Transverse colon (tissue), 3 donors: ENCODE measurements around the gene NHS.

Experiments
- EP300 ChIP-seq: sonication (generic); formaldehyde crosslinking; IDR thresholded peaks from one replicate; pipeline ENCODE4 v1.6.1; 2017; ENCODE audit warnings: antibody characterized with exemption, low read depth
- POLR2A ChIP-seq: fragments of 450-650 bp; IDR thresholded peaks from one replicate; pipeline ENCODE4 v1.6.1; 2016; ENCODE audit warnings: antibody characterized with exemption, mild to moderate bottlenecking, moderate library complexity
- TF ChIP-seq, protein P1 (sequence below), 5 experiments: fragments of 200-600 bp in 3 of 5; fragments of 450-650 bp in 2 of 5; sonication (generic) in 3 of 5; IDR thresholded peaks; 1 replicate in 2 of 5; 2 replicates in 3 of 5; pipeline ENCODE4 v1.5.1; 2016 to 2017; ENCODE audit warnings: antibody characterized with exemption in 5 of 5, inconsistent platforms in 3 of 5, mild to moderate bottlenecking in 2 of 5, moderate library complexity in 1 of 5

DNA sequence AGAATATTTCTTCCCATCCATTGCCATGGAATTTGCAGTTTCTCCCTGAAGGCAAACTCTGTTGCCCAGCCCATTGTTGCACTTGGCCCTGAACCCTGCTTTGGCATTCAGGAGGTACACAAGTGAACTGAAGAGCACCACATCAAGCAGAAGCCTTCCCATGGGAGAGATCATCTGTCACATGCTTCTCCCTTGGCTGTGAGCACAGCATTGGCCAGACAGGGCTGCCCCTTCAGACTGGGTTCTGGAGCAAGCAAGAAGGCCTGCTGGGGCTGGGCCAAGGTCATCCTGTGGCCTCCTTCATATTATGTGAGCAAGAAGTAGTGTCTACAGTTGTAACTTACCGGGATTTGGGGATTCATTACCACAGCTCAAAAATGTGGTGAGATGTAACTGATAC, 385.0 kb downstream of the NHS start:
- TF ChIP-seq POLR2A (no peak), EP300 (no peak)
- TF ChIP-seq, protein P1, sequence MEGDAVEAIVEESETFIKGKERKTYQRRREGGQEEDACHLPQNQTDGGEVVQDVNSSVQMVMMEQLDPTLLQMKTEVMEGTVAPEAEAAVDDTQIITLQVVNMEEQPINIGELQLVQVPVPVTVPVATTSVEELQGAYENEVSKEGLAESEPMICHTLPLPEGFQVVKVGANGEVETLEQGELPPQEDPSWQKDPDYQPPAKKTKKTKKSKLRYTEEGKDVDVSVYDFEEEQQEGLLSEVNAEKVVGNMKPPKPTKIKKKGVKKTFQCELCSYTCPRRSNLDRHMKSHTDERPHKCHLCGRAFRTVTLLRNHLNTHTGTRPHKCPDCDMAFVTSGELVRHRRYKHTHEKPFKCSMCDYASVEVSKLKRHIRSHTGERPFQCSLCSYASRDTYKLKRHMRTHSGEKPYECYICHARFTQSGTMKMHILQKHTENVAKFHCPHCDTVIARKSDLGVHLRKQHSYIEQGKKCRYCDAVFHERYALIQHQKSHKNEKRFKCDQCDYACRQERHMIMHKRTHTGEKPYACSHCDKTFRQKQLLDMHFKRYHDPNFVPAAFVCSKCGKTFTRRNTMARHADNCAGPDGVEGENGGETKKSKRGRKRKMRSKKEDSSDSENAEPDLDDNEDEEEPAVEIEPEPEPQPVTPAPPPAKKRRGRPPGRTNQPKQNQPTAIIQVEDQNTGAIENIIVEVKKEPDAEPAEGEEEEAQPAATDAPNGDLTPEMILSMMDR (IDR thresholded peaks at IDR 0.05): no peak
